Tibial artery (tissue), 4 donors: Measurements from ENCODE around the gene GRAP.

ENCODE experiments used
- DNase-seq, 2 donors: peaks; one replicate each; pipeline ENCODE4 v3.0.0-alpha.2; 2019
- H3K27ac ChIP-seq, 2 donors: fragments of 200-600 bp; sonication (generic) in 1 of 2; 1 replicate in 1 of 2; 2 replicates in 1 of 2; pipeline ENCODE4 v1.5.1; 2018 to 2019; ENCODE audit warnings: mild to moderate bottlenecking in 1 of 2
- H3K27me3 ChIP-seq, 2 donors: fragments of 200-600 bp; sonication (generic) in 1 of 2; one replicate each; pipeline versions ENCODE4 v1.5.1 to v1.6.0; 2016 to 2019
- H3K36me3 ChIP-seq, 3 donors: fragments of 200-600 bp; sonication (generic) in 2 of 3; one replicate each; pipeline ENCODE4 v1.5.1; 2016 to 2019; ENCODE audit warnings: mild to moderate bottlenecking in 2 of 3
- H3K4me1 ChIP-seq, 4 donors: fragments of 200-600 bp; sonication (generic) in 2 of 4; 1 replicate in 3 of 4; 2 replicates in 1 of 4; pipeline ENCODE4 v1.5.1; 2016 to 2019
- H3K4me3 ChIP-seq, 2 donors: fragments of 200-600 bp; sonication (generic) in 1 of 2; 1 replicate in 1 of 2; 2 replicates in 1 of 2; pipeline ENCODE4 v1.5.1; 2018 to 2019; ENCODE audit warnings: mild to moderate bottlenecking in 2 of 2
- H3K9me3 ChIP-seq, 3 donors: fragments of 200-600 bp; sonication (generic) in 1 of 3; one replicate each; pipeline ENCODE4 v1.5.1; 2016 to 2019
- intact Hi-C: fragments of 100-400 bp; cut with DNase I; formaldehyde crosslinking; loops from one replicate; pipeline ENCODE4 v1.15.0; 2023; ENCODE audit warnings: low total_unique reads
- TF ChIP-seq, protein P1 (sequence below), 2 experiments: fragments of 200-600 bp in 1 of 2; fragments of 450-650 bp in 1 of 2; IDR thresholded peaks; one replicate each; pipeline ENCODE4 v1.5.1; 2017 to 2019; ENCODE audit warnings: antibody characterized with exemption in 2 of 2, mild to moderate bottlenecking in 1 of 2, moderate library complexity in 1 of 2

GRAP gene

DNA sequence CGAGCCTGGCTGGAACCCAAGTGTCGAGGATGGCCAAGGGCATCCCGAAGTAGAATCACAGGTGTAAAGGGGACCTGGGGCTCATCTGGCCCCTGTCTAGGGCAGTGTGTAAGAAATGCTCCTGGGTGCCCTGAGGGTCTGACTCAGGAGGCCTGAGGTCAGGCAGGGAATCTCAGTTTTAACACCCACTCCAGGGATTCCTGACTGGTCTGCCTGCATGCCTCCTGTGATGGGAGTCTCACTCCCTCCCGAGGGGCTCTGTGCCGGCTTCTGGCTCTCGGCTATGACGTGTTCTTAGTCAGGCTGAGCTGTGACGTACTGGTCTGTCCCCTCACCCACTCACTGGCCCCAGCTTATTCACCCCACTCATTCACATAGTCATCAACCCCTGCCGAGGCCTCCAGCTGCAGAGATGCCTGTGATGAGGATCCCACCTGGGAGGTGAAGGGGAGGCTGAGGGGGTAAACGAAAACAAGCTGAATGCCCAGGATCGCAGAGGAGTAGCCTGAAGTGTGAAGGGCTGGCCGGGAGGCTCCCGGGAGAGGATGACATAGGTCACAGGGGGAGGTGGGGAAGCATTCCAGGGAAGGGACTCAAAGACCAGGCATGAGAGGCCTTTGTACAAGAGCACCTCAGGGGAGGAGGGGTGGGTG is 65.9 kb downstream of the GRAP start:
- intact Hi-C loops: no loop called here
- TF ChIP-seq, protein P1, sequence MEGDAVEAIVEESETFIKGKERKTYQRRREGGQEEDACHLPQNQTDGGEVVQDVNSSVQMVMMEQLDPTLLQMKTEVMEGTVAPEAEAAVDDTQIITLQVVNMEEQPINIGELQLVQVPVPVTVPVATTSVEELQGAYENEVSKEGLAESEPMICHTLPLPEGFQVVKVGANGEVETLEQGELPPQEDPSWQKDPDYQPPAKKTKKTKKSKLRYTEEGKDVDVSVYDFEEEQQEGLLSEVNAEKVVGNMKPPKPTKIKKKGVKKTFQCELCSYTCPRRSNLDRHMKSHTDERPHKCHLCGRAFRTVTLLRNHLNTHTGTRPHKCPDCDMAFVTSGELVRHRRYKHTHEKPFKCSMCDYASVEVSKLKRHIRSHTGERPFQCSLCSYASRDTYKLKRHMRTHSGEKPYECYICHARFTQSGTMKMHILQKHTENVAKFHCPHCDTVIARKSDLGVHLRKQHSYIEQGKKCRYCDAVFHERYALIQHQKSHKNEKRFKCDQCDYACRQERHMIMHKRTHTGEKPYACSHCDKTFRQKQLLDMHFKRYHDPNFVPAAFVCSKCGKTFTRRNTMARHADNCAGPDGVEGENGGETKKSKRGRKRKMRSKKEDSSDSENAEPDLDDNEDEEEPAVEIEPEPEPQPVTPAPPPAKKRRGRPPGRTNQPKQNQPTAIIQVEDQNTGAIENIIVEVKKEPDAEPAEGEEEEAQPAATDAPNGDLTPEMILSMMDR (IDR thresholded peaks at IDR 0.05): no peak
- H3K27me3 ChIP-seq: no peaks in the 10 kb centered on the region
- no peaks in the 10 kb centered on the region for H3K4me1 ChIP-seq
- H3K4me3 ChIP-seq: no peak overlapping the region
- DNase-seq: no peak
- H3K27ac ChIP-seq: no peak overlapping the region
- no peaks in the 10 kb centered on the region for H3K9me3 ChIP-seq
- peaks cover 15 to 60% (median 17%) of the 10 kb centered on the region in 3 donors for H3K36me3 ChIP-seq

- Histone ChIP-seq H3K4me3 (no peak overlapping the region), H3K9me3 (no peaks in the 10 kb centered on the region), H3K27ac (no peak overlapping the region), H3K4me1 (no peaks in the 10 kb centered on the region), H3K27me3 (no peaks in the 10 kb centered on the region), H3K36me3 (peaks cover 15 to 44% (median 17%) of the 10 kb centered on the region in 3 donors)
- DNase-seq: no peak
- TF ChIP-seq, protein P1 (IDR thresholded peaks at IDR 0.05): no peak
- intact Hi-C loops: no loop called here
These were observed 68.1 kb downstream of the GRAP start for GRCh38 chr17:18978655-18979054.

- Histone ChIP-seq H3K4me1 (no peaks in the 10 kb centered on the region), H3K27me3 (no peaks in the 10 kb centered on the region), H3K9me3 (no peaks in the 10 kb centered on the region), H3K27ac (no peak overlapping the region), H3K36me3 (peaks cover 15 to 42% (median 17%) of the 10 kb centered on the region in 3 donors), H3K4me3 (no peak overlapping the region)
- no peak for DNase-seq
- TF ChIP-seq, protein P1 (IDR thresholded peaks at IDR 0.05): no peak
- intact Hi-C loops: no loop called here
These were observed 68.7 kb downstream of the GRAP start for GRCh38 chr17:18978050-18978449.

GRCh38 chr17:18977646-18978045 is 69.1 kb downstream of the GRAP start:
- no peak overlapping the region for H3K4me3 ChIP-seq
- H3K27me3 ChIP-seq: no peaks in the 10 kb centered on the region
- TF ChIP-seq, protein P1 (IDR thresholded peaks at IDR 0.05): no peak
- no peak overlapping the region for H3K27ac ChIP-seq
- H3K36me3 ChIP-seq: peaks cover 15 to 42% (median 17%) of the 10 kb centered on the region in 3 donors
- no peaks in the 10 kb centered on the region for H3K4me1 ChIP-seq
- intact Hi-C loops: no loop called here
- no peak for DNase-seq
- H3K9me3 ChIP-seq: no peaks in the 10 kb centered on the region

GRCh38 chr17:18977021-18977420 is 69.7 kb downstream of the GRAP start:
- Histone ChIP-seq H3K27me3 (no peaks in the 10 kb centered on the region), H3K9me3 (no peaks in the 10 kb centered on the region), H3K36me3 (peaks cover 15 to 45% (median 17%) of the 10 kb centered on the region in 3 donors), H3K27ac (no peak overlapping the region), H3K4me1 (no peaks in the 10 kb centered on the region), H3K4me3 (no peak overlapping the region)
- intact Hi-C loops: no loop called here
- TF ChIP-seq, protein P1 (IDR thresholded peaks at IDR 0.05): no peak
- no peak for DNase-seq
